IPS DF 6.9 (cell line): ENCODE data around the gene ACOX3.

Experiments
- DNase-seq: peaks from one replicate; pipeline ENCODE4 v3.0.0-alpha.2; 2013; ENCODE audit warnings: low read depth, low spot score
- H3K27ac ChIP-seq: one replicate; pipeline ENCODE4 v1.5.1; 2013; ENCODE audit warnings: low read length, control low read depth
- H3K27me3 ChIP-seq: 2 replicates; pipeline ENCODE4 v1.6.1; 2013; ENCODE audit warnings: mild to moderate bottlenecking, low read length; ENCODE audit not compliant: control insufficient read depth, insufficient read depth
- H3K36me3 ChIP-seq: 2 replicates; pipeline ENCODE4 v1.6.1; 2013; ENCODE audit warnings: low read length; ENCODE audit not compliant: control insufficient read depth, insufficient read depth
- H3K4me1 ChIP-seq: 2 replicates; pipeline ENCODE4 v1.6.1; 2013; ENCODE audit warnings: low read length; ENCODE audit not compliant: control insufficient read depth, insufficient read depth
- H3K4me3 ChIP-seq: 2 replicates; pipeline ENCODE4 v1.5.1; 2013; ENCODE audit warnings: mild to moderate bottlenecking, low read length
- H3K9me3 ChIP-seq: 2 replicates; pipeline ENCODE4 v1.6.1; 2013; ENCODE audit warnings: low read length, inconsistent platforms; ENCODE audit not compliant: control insufficient read depth, insufficient read depth
- WGBS: extraction: QIAGEN DNeasy Blood & Tissue Kit; methylation state at CpG from one replicate; pipeline ENCODE4 v1.1.7; 2013; ENCODE audit warnings: mixed read lengths, missing lambda C conversion rate; ENCODE audit not compliant: insufficient read length, insufficient coverage; 5-methylcytosine and 5-hydroxymethylcytosine counted together

The ACOX3 gene

DNA sequence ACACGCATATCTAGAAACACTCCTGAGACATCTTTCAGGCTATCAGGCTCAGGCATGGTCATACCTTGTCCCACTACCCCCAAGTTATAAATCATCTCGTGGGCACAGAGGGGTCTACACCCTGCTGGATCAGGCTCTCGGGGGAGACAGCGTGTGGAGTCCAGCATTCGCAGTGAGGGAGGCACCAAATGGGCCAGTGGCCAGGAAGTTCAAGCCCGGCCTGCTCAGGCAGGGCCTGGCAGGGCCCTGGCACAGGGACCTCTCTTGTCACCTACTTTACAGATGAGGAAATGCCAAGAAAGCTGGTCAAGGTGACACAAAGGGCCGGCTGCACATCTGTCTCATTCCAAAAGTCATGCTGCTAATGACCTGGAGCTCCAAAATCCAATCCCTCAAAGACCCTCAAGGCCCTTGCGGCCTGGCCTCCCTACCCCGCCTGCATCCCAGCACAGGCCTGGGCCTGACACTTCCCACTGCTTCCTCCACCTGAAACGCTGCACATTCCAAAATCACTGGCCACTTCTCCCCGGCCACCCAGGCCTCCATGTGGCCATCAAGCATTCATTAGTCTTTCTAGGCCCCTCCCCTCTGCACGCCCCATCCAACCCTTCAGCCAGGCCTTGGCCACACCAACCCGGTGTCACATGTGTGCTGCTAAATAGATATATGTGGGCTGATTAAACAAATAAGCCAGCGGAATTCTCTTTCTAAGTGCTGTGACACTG, 35.6 kb downstream of the ACOX3 start:
- no peak overlapping the region for H3K4me3 ChIP-seq
- H3K9me3 ChIP-seq = no peaks in the 10 kb centered on the region
- WGBS = no CpG with 5 or more reads among the region's 14 CpGs
- H3K27me3 ChIP-seq = no peaks in the 10 kb centered on the region
- H3K36me3 ChIP-seq = no peaks in the 10 kb centered on the region; the same call in 1 of the 2 replicates
- no peak for DNase-seq
- no peak overlapping the region for H3K27ac ChIP-seq
- H3K4me1 ChIP-seq = no peaks in the 10 kb centered on the region

DNA sequence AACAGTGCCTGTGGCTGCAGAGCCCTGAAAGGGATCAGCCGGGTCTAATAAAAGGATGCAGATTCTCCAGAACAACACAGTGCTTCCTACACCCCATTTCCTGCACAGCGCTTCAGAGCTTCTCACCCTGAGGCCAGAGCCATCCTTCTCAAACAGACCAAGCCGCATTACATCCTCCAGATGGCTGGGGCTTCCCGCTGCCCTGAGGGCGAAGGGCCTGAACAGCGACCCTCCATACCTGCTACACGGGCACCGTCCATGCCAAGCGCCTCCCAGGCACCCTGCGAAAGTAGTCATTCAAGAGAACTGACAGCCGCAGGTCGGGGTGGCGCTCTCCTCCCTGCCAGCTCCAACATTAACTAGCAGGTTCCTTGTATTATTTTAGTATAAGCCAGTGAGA, 36.5 kb downstream of the ACOX3 start:
- H3K9me3 ChIP-seq = no peaks in the 10 kb centered on the region
- H3K36me3 ChIP-seq = no peaks in the 10 kb centered on the region; the same call in 1 of the 2 replicates
- no peak overlapping the region for H3K27ac ChIP-seq
- no peak overlapping the region for H3K4me3 ChIP-seq
- no peak for DNase-seq
- WGBS = no CpG with 5 or more reads among the region's 13 CpGs
- H3K27me3 ChIP-seq = no peaks in the 10 kb centered on the region
- no peaks in the 10 kb centered on the region; the same call in 1 of the 2 replicates for H3K4me1 ChIP-seq

DNA sequence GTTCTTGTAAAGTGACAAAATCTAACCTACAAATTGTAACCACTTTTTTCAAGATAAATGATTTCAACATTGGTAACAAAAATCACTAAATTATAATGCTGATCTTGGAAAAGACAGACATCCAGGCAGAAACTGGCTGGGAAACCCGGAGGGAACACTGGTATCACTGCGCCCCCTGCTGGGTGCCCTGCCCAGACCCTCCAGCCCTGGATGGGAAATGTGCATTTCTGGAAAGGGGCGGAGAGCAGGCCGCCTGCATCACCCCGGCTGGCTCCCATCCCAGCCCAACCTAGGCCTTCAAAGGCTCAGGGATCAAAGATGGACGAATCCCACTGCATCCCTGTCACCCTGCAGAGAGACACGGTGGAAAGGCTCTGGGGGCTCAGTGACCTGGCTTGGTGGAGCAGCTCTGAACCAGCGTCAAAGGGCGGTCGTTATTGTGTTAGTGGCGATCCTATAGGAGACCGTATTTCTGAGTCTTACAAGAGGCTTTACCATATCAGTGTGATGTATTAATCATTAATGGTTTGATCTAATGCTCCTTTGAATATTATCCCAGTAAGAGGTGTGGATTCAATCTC, 37.3 kb downstream of the ACOX3 start:
- DNase-seq = peak; percentile 52
- H3K27me3 ChIP-seq = no peaks in the 10 kb centered on the region
- no CpG with 5 or more reads among the region's 12 CpGs for WGBS
- H3K27ac ChIP-seq = no peak overlapping the region
- no peaks in the 10 kb centered on the region; the same call in 1 of the 2 replicates for H3K4me1 ChIP-seq
- H3K36me3 ChIP-seq = no peaks in the 10 kb centered on the region; the same call in 1 of the 2 replicates
- H3K9me3 ChIP-seq = no peaks in the 10 kb centered on the region
- no peak overlapping the region for H3K4me3 ChIP-seq

DNA sequence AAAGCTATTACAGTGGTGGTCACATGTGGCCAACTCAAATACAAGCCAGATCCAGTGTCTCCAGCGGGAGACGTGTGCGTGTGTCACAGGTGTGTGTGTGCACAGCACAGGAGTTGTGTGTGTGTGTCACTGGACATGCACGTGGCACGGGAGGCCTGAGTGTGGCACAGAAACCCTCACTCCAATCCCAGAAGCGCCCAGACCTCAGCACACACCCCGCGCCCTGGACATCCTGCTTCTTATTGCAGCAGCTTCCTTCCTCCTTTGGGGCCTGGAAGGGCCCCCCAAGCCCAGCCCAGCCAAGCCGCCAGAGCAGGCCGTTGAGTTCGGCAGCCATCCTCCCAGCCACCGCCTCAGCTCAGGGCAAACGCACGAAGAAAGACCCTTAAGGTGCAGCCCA, 37.9 kb downstream of the ACOX3 start:
- WGBS = no CpG with 5 or more reads among the region's 14 CpGs
- no peak for DNase-seq
- no peaks in the 10 kb centered on the region; the same call in 1 of the 2 replicates for H3K4me1 ChIP-seq

DNA sequence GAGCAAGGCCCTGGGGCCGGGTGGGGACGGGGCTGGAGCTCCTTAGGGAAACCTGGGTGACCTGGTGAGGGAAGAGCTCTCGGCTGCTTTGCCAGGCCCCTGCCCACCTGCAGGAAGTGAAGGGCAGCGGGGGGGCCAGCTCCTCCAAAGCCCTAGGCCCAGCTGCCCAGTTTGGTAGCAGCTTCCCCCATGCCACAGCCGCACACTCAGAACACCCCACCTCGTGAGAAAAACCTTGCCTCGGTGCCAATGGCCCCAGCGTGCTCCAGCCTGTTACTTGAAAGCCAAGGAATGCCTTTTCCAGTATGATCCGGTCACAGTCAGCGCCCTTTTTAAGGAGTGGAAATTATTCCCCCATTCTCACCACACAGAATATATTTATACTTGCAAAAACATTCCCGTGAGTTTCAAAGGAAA, 38.3 kb downstream of the ACOX3 start:
- no peaks in the 10 kb centered on the region for H3K9me3 ChIP-seq
- no peaks in the 10 kb centered on the region for H3K27me3 ChIP-seq
- DNase-seq = no peak
- no CpG with 5 or more reads among the region's 11 CpGs for WGBS
- no peaks in the 10 kb centered on the region; the same call in 1 of the 2 replicates for H3K36me3 ChIP-seq
- peaks cover under 1% of the 10 kb centered on the region; the same call in 1 of the 2 replicates for H3K4me1 ChIP-seq
- H3K27ac ChIP-seq = no peak overlapping the region
- no peak overlapping the region for H3K4me3 ChIP-seq

More for the DNA sequence above, 37.9 kb downstream of the ACOX3 start:
- Histone ChIP-seq H3K27ac (no peak overlapping the region), H3K36me3 (no peaks in the 10 kb centered on the region; the same call in 1 of the 2 replicates), H3K27me3 (no peaks in the 10 kb centered on the region), H3K9me3 (no peaks in the 10 kb centered on the region), H3K4me3 (no peak overlapping the region)

DNA sequence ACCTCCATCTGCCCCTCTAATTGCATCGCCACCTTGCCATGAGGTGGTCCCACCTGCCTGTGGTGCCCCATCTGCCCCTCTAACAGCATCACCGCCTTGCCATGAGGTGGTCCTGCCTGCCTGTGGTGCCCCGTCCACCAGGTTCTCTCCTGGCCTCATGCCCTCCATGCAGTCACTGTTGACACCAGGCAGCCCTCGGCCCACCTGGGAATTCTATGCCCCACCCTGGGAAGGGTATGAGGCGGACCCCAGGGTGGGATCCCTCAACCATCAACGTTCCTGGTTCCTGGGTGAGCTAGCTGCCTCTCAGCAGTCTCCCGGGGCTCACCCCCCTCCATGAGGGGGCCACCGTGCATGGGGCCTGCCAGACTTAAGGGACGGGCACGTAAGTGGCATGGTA, 38.9 kb downstream of the ACOX3 start:
- H3K4me3 ChIP-seq = no peak overlapping the region
- no CpG with 5 or more reads among the region's 10 CpGs for WGBS
- no peaks in the 10 kb centered on the region for H3K27me3 ChIP-seq
- H3K9me3 ChIP-seq = no peaks in the 10 kb centered on the region
- H3K36me3 ChIP-seq = no peaks in the 10 kb centered on the region; the same call in 1 of the 2 replicates
- no peak for DNase-seq
- H3K27ac ChIP-seq = no peak overlapping the region
- peaks cover 5% of the 10 kb centered on the region for H3K4me1 ChIP-seq

DNA sequence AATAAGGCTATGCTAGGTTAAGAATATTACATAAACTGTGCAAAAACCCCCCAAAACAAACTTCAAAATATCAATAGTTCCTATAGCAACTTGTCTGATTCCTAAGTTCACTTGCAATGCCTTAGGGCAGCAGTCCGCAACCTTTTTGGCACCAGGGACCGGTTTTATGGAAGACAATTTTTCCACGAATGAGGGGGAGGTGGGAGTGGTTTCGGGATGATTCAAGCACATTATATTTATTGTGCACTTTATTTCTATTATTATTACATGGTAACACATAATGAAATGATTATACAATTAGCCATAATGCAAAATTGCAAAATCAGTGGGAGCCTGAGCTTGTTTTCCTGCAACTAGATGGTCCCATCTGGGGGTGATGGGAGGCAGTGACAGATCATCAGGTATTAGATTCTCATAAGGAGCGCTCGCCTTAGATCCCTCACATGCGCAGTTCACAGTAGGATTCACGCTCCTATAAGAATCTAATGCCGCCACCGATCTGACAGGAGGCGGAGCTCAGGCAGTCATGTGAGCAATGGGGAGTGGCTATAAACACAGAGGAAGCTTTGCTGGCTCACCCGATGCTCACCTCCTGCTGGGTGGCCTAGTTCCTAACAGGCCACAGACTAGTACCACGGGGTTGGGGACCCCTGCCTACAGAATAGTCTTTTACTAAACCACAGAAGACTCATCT, 39.7 kb downstream of the ACOX3 start:
- Histone ChIP-seq H3K27me3 (no peaks in the 10 kb centered on the region), H3K36me3 (no peaks in the 10 kb centered on the region; the same call in 1 of the 2 replicates), H3K9me3 (no peaks in the 10 kb centered on the region), H3K4me3 (no peak overlapping the region; the same call in 1 of the 2 replicates), H3K27ac (no peak overlapping the region), H3K4me1 (peaks cover 5% of the 10 kb centered on the region)
- WGBS = no CpG with 5 or more reads among the region's 13 CpGs
- no peak for DNase-seq

DNA sequence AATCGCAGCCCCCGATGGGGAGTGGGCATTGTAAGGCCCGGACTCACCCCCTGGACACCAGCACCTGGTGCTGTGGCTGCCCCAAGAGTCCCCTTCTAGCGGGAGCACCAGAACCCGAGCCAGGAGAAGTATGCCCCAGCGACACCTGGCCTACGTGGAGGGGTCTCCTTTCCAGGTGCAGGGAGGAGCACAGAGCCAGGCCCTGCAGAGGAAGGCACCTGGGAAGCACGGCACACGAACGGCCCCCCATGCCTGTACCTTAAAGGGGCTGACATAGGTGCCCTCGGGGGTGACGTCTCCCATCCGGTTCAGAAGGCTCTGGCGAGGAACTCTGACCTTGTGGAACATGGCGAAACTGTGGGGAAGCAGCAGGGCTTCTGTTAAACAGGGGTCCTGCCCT, 41.2 kb downstream of the ACOX3 start:
- Histone ChIP-seq H3K4me1 (peaks cover 5% of the 10 kb centered on the region), H3K9me3 (no peaks in the 10 kb centered on the region), H3K36me3 (no peaks in the 10 kb centered on the region; the same call in 1 of the 2 replicates), H3K4me3 (no peak overlapping the region), H3K27me3 (no peaks in the 10 kb centered on the region), H3K27ac (no peak overlapping the region)
- no peak for DNase-seq
- WGBS = no CpG with 5 or more reads among the region's 15 CpGs

DNA sequence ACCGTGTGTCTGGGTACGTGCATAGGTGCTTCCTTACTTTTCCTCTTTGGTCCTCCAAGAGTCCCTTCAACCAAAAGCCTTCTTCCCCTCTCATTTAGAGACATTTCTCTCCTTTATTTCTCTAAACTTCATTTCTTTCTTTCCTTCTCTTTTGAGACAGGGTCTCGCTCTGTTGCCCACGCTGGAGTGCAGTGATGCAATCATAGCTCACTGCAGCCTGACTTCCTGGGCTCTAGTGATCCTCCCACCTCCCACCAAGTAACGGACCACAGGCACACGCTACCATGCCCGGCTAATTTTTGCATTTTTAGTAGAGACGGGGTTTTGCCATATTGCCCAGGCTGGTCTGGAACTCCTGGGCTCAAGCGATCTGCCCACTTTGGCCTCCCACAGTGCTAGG, 42.2 kb downstream of the ACOX3 start:
- Histone ChIP-seq H3K36me3 (no peaks in the 10 kb centered on the region; the same call in 1 of the 2 replicates), H3K27ac (no peak overlapping the region), H3K4me3 (no peak overlapping the region), H3K4me1 (peaks cover 5% of the 10 kb centered on the region), H3K27me3 (no peaks in the 10 kb centered on the region), H3K9me3 (no peaks in the 10 kb centered on the region)
- WGBS = no CpG with 5 or more reads among the region's 9 CpGs
- DNase-seq = no peak

DNA sequence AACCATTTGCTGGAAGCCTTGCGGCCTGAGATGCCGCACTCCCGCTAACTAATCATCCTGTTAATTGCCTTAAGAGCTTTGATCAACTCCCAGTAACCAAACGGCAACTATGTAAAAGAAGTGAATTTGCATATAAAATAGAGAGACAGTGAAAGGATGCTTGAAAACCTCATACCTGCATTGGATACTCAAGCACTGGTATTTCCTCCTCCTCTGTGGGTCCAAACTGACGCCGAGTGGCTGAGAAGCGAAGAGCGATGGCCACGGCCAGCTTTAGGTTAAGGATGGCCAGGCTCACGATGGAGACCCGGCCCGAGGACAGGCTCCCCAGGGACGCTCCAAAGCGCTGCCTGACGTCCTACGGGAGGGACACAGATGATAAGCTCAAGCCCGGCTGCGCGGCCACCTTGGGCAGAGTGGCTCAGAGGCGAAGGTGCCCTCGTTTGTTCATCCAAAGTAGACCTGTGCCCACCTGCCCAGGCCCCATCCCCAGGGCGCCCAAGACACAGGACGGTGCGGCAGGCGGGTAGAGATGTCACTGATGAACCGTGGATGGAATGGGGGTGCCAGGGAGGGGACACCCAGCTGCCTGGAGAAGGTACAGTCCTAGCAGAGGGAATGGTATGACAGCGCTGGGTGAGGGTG, 43.6 kb downstream of the ACOX3 start:
- H3K4me3 ChIP-seq = no peak overlapping the region

More for the DNA sequence above, 43.6 kb downstream of the ACOX3 start:
- H3K27me3 ChIP-seq = no peaks in the 10 kb centered on the region
- H3K36me3 ChIP-seq = no peaks in the 10 kb centered on the region; the same call in 1 of the 2 replicates
- no peak for DNase-seq
- peaks cover 6% of the 10 kb centered on the region for H3K4me1 ChIP-seq
- no CpG with 5 or more reads among the region's 27 CpGs for whole genome bisulfite sequencing
- H3K9me3 ChIP-seq = no peaks in the 10 kb centered on the region
- no peak overlapping the region for H3K27ac ChIP-seq
